Hepatocyte (in vitro differentiated cells): ENCODE data around the gene KHK. TPM values are rescaled to one million over a fixed set of nuclear protein-coding genes. Genes with fewer than 3 reads are reported as not detected.

Experiments
- DNase-seq: peaks from one replicate; pipeline ENCODE4 v3.0.0-alpha.2; 2016; ENCODE audit warnings: low spot score
- H2AFZ ChIP-seq: fragments of 200-600 bp; sonication (generic); 2 replicates; pipeline ENCODE4 v1.6.0; 2016; ENCODE audit warnings: antibody characterized with exemption, mild to moderate bottlenecking
- H3K27ac ChIP-seq: fragments of 200-600 bp; sonication (generic); 2 replicates; pipeline ENCODE4 v1.5.1; 2016; ENCODE audit warnings: mild to moderate bottlenecking
- H3K27me3 ChIP-seq: fragments of 200-600 bp; sonication (generic); 2 replicates; pipeline ENCODE4 v1.6.1; 2016
- H3K36me3 ChIP-seq: fragments of 200-600 bp; sonication (generic); replicated peaks from 2 replicates; pipeline ENCODE4 v1.5.1; 2016; ENCODE audit warnings: low read depth; ENCODE audit not compliant: insufficient read depth
- H3K4me1 ChIP-seq: fragments of 200-600 bp; sonication (generic); 2 replicates; pipeline ENCODE4 v1.5.1; 2016; ENCODE audit warnings: mild to moderate bottlenecking, moderate library complexity; ENCODE audit not compliant: insufficient read depth
- H3K4me2 ChIP-seq: fragments of 200-600 bp; sonication (generic); 2 replicates; pipeline ENCODE4 v1.6.0; 2016
- H3K4me3 ChIP-seq: fragments of 200-600 bp; sonication (generic); 2 replicates; pipeline ENCODE4 v1.5.1; 2016; ENCODE audit warnings: mild to moderate bottlenecking
- H3K79me2 ChIP-seq: fragments of 200-600 bp; sonication (generic); 2 replicates; pipeline ENCODE4 v1.6.0; 2017; ENCODE audit warnings: mild to moderate bottlenecking
- H3K9me2 ChIP-seq: fragments of 200-600 bp; sonication (generic); replicated peaks from 2 replicates; pipeline ENCODE4 v1.6.0; 2017; ENCODE audit warnings: mild to moderate bottlenecking; ENCODE audit not compliant: insufficient read depth
- H3K9me3 ChIP-seq: fragments of 200-600 bp; sonication (generic); 2 replicates; pipeline ENCODE4 v1.5.1; 2016; ENCODE audit warnings: low read depth, mild to moderate bottlenecking
- H4K20me1 ChIP-seq: fragments of 200-600 bp; sonication (generic); 2 replicates; pipeline ENCODE4 v1.6.0; 2016; ENCODE audit warnings: mild to moderate bottlenecking; ENCODE audit not compliant: insufficient read depth, poor library complexity, severe bottlenecking
- EZH2 ChIP-seq: fragments of 200-600 bp; sonication (generic); IDR thresholded peaks from 2 replicates; pipeline ENCODE4 v1.6.1; 2016; ENCODE audit warnings: antibody characterized with exemption, mild to moderate bottlenecking, borderline replicate concordance
- EZH2phosphoT487 ChIP-seq: fragments of 200-600 bp; sonication (generic); IDR thresholded peaks from one replicate; pipeline ENCODE4 v1.6.1; 2018; ENCODE audit warnings: antibody characterized with exemption, mild to moderate bottlenecking, low read depth, moderate library complexity; ENCODE audit not compliant: unreplicated experiment, severe bottlenecking
- WGBS: methylation state at CpG from one replicate; pipeline ENCODE4 v1.1.6; 2016; ENCODE audit warnings: low lambda C conversion rate; ENCODE audit errors: missing lambda C conversion rate; 5-methylcytosine and 5-hydroxymethylcytosine counted together
- polyA plus RNA-seq: library from polyadenylated mRNA; unstranded; fragments of >200 nt; fragmentation: Nextera tagmentation; extraction: Ambion mirVana; gene quantifications from 2 replicates; pipeline ENCODE4 v1.2.1, GENCODE V29; 2016
- total RNA-seq: library from RNA; depleted of rRNA; stranded (reverse); fragments of >200 nt; gene quantifications from 2 replicates; pipeline ENCODE4 v1.2.3, GENCODE V29; 2014
- TF ChIP-seq, protein P1 (sequence below): fragments of 200-600 bp; sonication (generic); IDR thresholded peaks from 2 replicates; pipeline ENCODE4 v1.5.1; 2016; ENCODE audit warnings: antibody characterized with exemption, mild to moderate bottlenecking; ENCODE audit not compliant: poor library complexity

Gene KHK
- total and polyA plus RNA-seq, 2 experiments from 2014 or later, result 28.7 to 73.1 TPM

DNA sequence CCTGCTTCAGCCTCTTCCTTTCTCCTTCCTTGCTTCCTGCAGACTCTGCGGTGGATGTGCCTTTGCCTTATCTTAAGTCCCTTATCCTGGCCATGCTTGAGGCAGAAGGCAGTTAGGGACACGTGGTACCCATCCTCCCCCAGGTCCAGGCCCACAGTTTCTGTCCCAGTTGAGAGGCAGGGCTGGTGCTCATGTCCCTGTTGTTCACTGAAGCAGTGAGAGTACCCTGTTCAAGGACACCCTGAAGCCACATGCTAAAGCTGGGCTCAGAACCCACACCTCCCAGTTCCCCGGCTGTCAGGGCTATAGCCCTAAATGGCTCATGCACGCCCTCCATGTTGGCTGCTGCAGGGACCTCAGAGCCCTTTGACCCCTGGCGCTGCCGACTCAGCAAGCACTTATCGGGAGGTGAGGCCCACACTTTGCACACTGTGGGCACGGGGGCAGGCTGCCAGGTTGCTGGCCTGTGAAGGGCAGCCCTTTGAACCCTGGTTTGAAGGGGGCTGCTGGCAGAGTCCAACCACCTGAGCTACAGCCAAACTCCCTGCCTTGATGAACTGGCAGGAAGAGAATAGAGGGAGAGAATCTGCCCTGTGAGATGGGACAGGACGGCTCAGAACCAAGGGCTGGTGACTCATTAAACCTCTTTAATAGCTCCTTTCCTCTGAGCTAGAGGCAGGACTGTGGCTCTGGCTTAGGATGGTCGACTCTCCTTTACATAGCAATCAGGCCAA, 6.3 kb downstream of the KHK start:
- Histone ChIP-seq H3K9me3 (no peaks in the 10 kb centered on the region), H3K27me3 (no peaks in the 10 kb centered on the region), H3K9me2 (no peaks in the 10 kb centered on the region), H2AFZ (no peak overlapping the region), H3K4me1 (peaks cover 24% of the 10 kb centered on the region), H3K79me2 (no peaks in the 10 kb centered on the region), H4K20me1 (no peaks in the 10 kb centered on the region), H3K36me3 (no peaks in the 10 kb centered on the region), H3K4me3 (no peak overlapping the region), H3K4me2 (peak overlapping the region; percentile 45), H3K27ac (peak overlapping the region; percentile 57)
- 57% methylated on average over 10 of the region's 10 CpGs for WGBS
- peak; percentile 62 for DNase-seq
- TF ChIP-seq, protein P1, sequence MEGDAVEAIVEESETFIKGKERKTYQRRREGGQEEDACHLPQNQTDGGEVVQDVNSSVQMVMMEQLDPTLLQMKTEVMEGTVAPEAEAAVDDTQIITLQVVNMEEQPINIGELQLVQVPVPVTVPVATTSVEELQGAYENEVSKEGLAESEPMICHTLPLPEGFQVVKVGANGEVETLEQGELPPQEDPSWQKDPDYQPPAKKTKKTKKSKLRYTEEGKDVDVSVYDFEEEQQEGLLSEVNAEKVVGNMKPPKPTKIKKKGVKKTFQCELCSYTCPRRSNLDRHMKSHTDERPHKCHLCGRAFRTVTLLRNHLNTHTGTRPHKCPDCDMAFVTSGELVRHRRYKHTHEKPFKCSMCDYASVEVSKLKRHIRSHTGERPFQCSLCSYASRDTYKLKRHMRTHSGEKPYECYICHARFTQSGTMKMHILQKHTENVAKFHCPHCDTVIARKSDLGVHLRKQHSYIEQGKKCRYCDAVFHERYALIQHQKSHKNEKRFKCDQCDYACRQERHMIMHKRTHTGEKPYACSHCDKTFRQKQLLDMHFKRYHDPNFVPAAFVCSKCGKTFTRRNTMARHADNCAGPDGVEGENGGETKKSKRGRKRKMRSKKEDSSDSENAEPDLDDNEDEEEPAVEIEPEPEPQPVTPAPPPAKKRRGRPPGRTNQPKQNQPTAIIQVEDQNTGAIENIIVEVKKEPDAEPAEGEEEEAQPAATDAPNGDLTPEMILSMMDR, result no peak

DNA sequence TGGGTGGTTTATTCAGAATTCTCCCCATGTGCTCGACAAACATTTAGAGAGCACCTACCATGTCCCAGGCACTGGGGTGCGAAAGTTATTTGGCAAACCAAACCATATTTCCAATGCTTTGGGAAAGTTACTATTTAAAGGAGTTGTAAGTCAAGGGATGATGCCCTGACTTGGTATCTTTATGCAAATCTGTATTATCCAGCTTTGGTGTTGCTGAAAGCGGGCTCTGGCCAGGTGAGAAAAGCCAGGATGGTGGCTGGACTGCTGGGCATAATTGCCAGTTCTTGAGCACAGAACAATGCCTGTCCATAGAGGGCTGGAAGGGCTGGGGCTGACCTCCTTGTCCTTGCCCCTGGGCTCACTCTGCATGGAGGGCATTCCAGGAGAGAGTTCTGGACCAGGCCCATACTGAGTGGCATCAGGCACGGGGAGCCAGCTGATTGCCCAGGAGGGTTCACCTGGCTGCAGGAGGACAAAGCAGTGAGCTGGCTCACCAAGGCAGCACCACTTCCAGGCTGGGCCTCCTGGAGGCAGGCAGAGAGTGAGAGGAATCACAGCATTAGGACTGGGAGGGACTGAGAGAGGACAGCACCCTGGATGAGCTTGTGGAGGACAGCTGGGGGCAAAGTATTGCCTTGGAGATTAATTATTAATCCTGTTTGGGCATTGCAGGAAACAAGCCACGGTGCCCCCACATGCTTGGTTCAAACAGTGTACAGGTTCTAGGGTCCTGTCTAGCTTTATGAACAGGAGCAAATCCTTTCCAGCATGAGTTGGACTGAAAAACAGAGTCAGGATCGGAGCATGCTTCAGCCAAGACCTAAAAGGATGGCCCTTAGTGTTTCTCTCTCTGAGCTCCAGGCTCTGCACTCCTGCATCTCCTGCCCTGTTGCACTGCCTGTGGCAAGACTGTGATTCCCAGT, 7.1 kb downstream of the KHK start:
- Histone ChIP-seq H3K9me2 (no peaks in the 10 kb centered on the region), H3K4me2 (peak overlapping the region; percentile 45), H2AFZ (no peak overlapping the region), H3K27ac (peak overlapping the region; percentile 57), H3K9me3 (no peaks in the 10 kb centered on the region), H3K36me3 (no peaks in the 10 kb centered on the region), H3K4me1 (peaks cover 24% of the 10 kb centered on the region), H4K20me1 (no peaks in the 10 kb centered on the region), H3K4me3 (no peak overlapping the region), H3K79me2 (no peaks in the 10 kb centered on the region), H3K27me3 (no peaks in the 10 kb centered on the region)
- 78% methylated on average over 6 of the region's 6 CpGs for WGBS
- TF ChIP-seq, protein P1, result no peak
- TF ChIP-seq EZH2phosphoT487 (no peak), EZH2 (no peak)
- DNase-seq, result peak; percentile 45

DNA sequence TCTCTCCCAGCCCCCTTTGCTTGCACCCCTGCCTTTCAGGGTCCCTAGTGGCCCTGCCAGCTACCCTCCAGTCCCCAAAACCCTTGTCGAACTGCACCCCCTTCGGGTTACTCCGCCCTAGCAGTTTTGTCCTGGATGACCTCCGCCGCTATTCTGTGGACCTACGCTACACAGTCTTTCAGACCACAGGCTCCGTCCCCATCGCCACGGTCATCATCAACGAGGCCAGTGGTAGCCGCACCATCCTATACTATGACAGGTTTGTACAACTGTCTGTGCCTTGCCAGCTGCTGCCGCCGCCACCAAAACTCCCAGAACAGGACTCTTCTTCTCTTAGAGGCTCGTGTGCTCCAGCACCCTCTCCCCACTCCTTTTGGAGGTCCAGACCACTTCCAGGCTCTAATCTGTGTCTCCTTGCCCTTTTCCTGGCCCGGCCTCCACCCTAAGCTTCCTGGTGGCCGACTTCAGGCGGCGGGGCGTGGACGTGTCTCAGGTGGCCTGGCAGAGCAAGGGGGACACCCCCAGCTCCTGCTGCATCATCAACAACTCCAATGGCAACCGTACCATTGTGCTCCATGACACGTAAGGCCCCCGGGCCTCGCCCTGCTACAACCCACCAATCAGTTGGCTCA, 7.9 kb downstream of the KHK start:
- Histone ChIP-seq H4K20me1 (no peaks in the 10 kb centered on the region), H2AFZ (no peak overlapping the region), H3K9me3 (no peaks in the 10 kb centered on the region), H3K4me2 (no peak overlapping the region), H3K4me1 (peaks cover 24% of the 10 kb centered on the region), H3K36me3 (no peaks in the 10 kb centered on the region), H3K27me3 (no peaks in the 10 kb centered on the region), H3K4me3 (no peak overlapping the region), H3K9me2 (no peaks in the 10 kb centered on the region), H3K27ac (no peak overlapping the region), H3K79me2 (no peaks in the 10 kb centered on the region)
- TF ChIP-seq EZH2phosphoT487, result no peak
- TF ChIP-seq, protein P1, result no peak
- TF ChIP-seq EZH2, result no peak
- WGBS, result 95% methylated on average over 24 of the region's 24 CpGs
- no peak for DNase-seq
